ENCODE measurements around the gene GCN1. TPM values are rescaled to one million over a fixed set of nuclear protein-coding genes. Genes with fewer than 3 reads are reported as not detected.
A peak's percentile ranks its signal among the peaks of the same experiment; 100 is the strongest.

GCN1 gene
- total and polyA plus RNA-seq, 2 of the 8 experiments (the other 6 are each of a cell fraction or from before 2014, with no cell fraction given) = 61.4 to 133 TPM

DNA sequence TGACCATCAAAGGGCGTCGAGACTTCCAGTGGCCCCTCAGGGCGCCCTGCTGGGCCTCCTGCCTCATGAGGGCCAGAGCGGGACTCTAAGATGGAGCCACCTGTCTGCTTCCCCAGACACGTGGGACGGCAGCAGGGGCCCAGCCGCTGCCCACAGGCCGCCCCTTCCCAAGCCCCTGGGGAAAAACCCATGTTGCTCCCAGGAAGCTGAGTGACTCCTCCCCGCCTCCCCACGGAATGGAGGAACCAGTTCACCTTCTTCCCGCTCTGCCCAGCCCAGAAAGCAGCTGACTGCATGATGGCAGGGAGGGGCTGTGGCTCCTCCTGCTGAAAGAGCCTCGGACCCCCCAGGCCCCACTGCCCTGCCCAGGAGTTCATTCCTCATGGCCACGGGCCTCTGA lies 92.9 kb downstream of the GCN1 start:
- TF ChIP-seq JUN (IDR thresholded peaks at IDR 0.05; ENCODE audit: low read depth, low read length) = no peak
- TF ChIP-seq, protein P1, sequence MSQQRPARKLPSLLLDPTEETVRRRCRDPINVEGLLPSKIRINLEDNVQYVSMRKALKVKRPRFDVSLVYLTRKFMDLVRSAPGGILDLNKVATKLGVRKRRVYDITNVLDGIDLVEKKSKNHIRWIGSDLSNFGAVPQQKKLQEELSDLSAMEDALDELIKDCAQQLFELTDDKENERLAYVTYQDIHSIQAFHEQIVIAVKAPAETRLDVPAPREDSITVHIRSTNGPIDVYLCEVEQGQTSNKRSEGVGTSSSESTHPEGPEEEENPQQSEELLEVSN (IDR thresholded peaks at IDR 0.05) = 0 out of 2 replicates have a peak, but pooled peaks have one; percentile 29
- no peaks in the 10 kb centered on the region for H3K27me3 ChIP-seq (replicated peaks in 1 of 4; ENCODE audit: control insufficient read depth in 3 of 4, extremely low read depth in 1 of 4, insufficient read depth in 3 of 4, low read length in 3 of 4)
- no peak overlapping the region for H3K27ac ChIP-seq (ENCODE audit: low read depth, low read length)
- peaks cover 0 to 9% (median 5%) of the 10 kb centered on the region in 4 experiments; a peak in 5 of 7 replicates for H3K4me1 ChIP-seq (replicated peaks in 1 of 4; ENCODE audit: control insufficient read depth in 3 of 4, insufficient read depth in 4 of 4, low read length in 3 of 4)
- 86% methylated on average over 13 of the region's 13 CpGs; no CpG with 5 or more reads in 1 of the 2 experiments for WGBS, 2 experiments (ENCODE audit: extremely low coverage in 1 of 2, insufficient coverage in 1 of 2, insufficient read length in 1 of 2, insufficient replicate concordance in 2 of 2, low coverage in 1 of 2, low lambda C conversion rate in 2 of 2, missing lambda C conversion rate in 1 of 2)
- no peak overlapping the region for H2BK5ac ChIP-seq (ENCODE audit: low read depth, low read length)
- H2AK5ac ChIP-seq (ENCODE audit: low read depth, low read length) = no peak overlapping the region
- no peak overlapping the region for H3K4ac ChIP-seq (replicated peaks; ENCODE audit: insufficient read length, low read depth, low read length)
- H3K4me3 ChIP-seq (ENCODE audit: extremely low read depth in 1 of 4, insufficient read depth in 2 of 4, low read depth in 3 of 4, low read length in 4 of 4) = no peak overlapping the region
- no peak overlapping the region for H3K18ac ChIP-seq (ENCODE audit: extremely low read depth, low read length)
- no peaks in the 10 kb centered on the region for H3K9me3 ChIP-seq (ENCODE audit: insufficient read depth in 2 of 2, low read depth in 1 of 2, low read length in 1 of 2)
- POLR2A ChIA-PET (ENCODE audit: partially characterized antibody) = interaction anchor here (0.6 to 6.3 kb wide), 11 partner anchors 8 to 190 kb away, joined by 3 to 52 read pairs (median 5); partner anchors contain the start of genes RAB35 and RNU4-2
- H3K36me3 ChIP-seq (ENCODE audit: control insufficient read depth in 2 of 4, insufficient read depth in 4 of 4, low read length in 3 of 4) = peaks cover 0 to 19% (median 8%) of the 10 kb centered on the region in 4 experiments; a peak in 6 of 8 replicates
- H2BK20ac ChIP-seq (ENCODE audit: low read length) = no peak overlapping the region
- H3K79me2 ChIP-seq (ENCODE audit: control insufficient read depth in 1 of 2, insufficient read depth in 2 of 2, low read length in 2 of 2) = peaks cover 0 to 43% of the 10 kb centered on the region in 2 experiments; a peak in 3 of 4 replicates
- FAIRE-seq (no peak), DNase-seq (ENCODE audit: low read depth in 1 of 2, low spot score in 2 of 2) (no peak)
- H3K23ac ChIP-seq (ENCODE audit: insufficient read length) = no peak overlapping the region
- no peak overlapping the region; the same call in 1 of the 2 replicates for H2BK15ac ChIP-seq (ENCODE audit: low read length)
- H2AFZ ChIP-seq (ENCODE audit: low read length) = no peak overlapping the region
- H3K4me2 ChIP-seq (ENCODE audit: insufficient read depth in 1 of 2, low read depth in 2 of 2, low read length in 2 of 2) = no peak overlapping the region
- no peak overlapping the region for H2BK120ac ChIP-seq (replicated peaks; ENCODE audit: low read depth, low read length)
- CTCF ChIA-PET (ENCODE audit: partially characterized antibody) = interaction anchor here (0.5 to 2.6 kb wide), 3 partner anchors 12 to 1251 kb away, joined by 3 to 12 read pairs (median 3); partner anchors contain the start of gene RAB35
- H2BK12ac ChIP-seq (ENCODE audit: low read depth, low read length) = no peak overlapping the region
- H4K8ac ChIP-seq (ENCODE audit: extremely low read depth, insufficient read depth, low read length) = no peak overlapping the region
- H3K9ac ChIP-seq (replicated peaks in 1 of 4; ENCODE audit: extremely low read depth in 1 of 4, low read depth in 3 of 4, low read length in 3 of 4) = no peak overlapping the region
- no peak overlapping the region for H3K14ac ChIP-seq (ENCODE audit: insufficient read length)
- no peak overlapping the region for H4K5ac ChIP-seq (ENCODE audit: insufficient read length, low read depth, low read length)
- no peak overlapping the region for H3K56ac ChIP-seq (replicated peaks; ENCODE audit: insufficient read length, low read depth, low read length)
- no peak overlapping the region for H4K91ac ChIP-seq (replicated peaks; ENCODE audit: insufficient read length, low read length)
- H3K23me2 ChIP-seq (ENCODE audit: low read depth, low read length) = no peaks in the 10 kb centered on the region
- H4K20me1 ChIP-seq (replicated peaks in 1 of 2; ENCODE audit: control insufficient read depth in 1 of 2, insufficient read depth in 2 of 2, low read length in 2 of 2) = peaks cover 6 to 19% of the 10 kb centered on the region in 2 experiments
- H3K79me1 ChIP-seq (ENCODE audit: low read depth, low read length) = peaks cover 10% of the 10 kb centered on the region; the same call in 1 of the 2 replicates

Measured in H1 (cell line).